Measurements from ENCODE around the gene MMP15.

Gene MMP15

DNA sequence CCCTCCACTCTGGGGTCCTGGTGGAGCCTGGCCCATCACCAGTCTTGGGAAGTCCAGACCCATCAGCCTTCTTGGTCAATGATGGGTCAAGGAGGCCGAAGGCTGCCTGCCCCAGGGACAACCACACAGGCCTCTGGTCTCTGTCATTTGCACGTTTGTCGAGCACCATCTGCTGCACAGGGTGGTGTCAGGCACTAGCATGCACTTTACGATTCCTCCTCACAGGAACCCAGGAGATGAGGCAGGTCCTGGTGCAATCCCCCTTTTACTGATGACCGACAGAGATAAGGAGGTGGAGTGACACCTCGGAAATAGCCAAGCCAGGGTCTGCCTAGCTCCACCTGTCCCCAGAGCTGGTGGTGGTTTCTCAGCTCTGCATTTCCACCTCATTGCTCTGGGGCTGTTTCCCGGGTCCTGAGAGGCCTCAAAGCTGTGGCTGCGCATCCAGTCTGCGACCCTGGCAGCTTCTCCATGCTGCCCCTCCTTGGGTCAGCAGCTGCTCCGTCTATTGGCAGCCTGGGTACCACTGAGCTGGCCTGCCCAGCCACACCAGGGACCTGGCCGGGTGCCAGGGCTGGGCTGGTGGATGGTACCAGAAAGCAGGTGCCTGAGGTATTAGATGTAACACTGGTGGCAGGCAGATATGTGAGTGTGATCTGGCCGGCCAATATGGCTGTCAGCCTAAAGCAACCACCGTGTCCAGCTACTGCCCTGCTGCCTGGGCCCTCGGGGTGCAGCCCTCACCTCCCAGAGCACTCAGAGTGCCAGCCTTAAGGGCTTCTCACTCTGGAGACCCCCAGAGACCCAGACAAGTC, 10.0 kb downstream of the MMP15 start:
- DNase-seq: no peak

DNA sequence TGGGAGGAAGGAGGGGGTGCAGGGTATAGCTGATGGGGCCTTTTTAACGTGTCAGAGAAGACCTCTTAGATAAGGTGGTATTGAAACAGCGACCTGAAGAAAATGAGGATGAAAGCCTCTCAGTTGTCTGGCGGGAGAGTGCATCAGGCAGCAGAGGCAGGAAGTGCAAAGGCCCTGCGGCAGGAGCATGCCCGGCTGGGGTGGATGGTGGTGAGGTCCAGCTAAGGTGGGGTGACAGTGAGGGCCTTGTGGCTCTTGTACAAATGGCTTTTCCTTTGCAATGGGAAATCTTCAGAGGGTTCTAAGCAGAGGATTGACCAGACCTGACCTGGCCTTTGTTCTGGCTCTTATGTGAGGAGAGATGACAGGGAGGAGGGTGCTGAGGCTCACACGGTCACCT, 11.4 kb downstream of the MMP15 start:
- DNase-seq: no peak

DNA sequence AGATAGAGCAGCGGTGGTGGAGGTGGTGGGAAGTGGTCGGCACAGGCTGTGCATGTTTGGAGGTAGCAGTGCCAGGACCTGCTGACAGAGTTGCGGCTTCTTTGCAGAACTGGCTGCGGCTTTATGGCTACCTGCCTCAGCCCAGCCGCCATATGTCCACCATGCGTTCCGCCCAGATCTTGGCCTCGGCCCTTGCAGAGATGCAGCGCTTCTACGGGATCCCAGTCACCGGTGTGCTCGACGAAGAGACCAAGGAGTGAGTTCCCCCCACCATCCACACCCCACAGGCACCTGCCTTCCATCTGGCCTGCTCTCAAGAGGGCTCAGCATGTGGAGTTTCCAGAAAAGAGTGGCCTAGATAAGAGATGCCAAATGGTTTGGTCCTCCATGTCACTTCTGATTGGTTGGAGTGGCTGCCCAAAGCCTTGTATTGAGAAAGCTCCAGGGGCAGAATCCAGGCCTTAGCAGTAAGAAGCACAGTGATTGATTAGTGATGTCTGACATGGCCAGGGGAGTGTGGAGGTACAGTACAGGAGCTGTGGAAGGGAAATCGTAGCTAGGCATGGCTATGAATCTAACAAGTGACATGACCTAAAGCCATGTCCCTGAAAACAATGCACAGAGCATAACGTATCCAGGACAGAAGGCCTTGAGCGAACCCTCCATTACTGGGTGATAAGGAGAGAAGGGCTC, 12.0 kb downstream of the MMP15 start:
- no peak for DNase-seq

DNA sequence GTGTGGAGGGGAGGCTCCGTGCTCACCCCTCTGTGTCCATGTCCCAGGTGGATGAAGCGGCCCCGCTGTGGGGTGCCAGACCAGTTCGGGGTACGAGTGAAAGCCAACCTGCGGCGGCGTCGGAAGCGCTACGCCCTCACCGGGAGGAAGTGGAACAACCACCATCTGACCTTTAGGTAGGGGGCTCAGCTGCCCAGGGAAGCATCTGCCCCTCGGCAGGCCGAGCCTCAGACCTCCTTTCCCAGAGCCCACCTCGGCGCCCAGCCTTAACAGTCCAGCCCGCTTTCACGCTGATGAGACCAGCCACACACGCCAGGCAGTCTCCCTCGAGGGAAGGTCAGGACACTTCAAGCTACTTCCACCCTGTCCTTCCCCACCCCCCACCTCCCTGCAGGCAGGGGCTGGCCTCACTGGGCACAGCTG, 12.7 kb downstream of the MMP15 start:
- no peak for DNase-seq

DNA sequence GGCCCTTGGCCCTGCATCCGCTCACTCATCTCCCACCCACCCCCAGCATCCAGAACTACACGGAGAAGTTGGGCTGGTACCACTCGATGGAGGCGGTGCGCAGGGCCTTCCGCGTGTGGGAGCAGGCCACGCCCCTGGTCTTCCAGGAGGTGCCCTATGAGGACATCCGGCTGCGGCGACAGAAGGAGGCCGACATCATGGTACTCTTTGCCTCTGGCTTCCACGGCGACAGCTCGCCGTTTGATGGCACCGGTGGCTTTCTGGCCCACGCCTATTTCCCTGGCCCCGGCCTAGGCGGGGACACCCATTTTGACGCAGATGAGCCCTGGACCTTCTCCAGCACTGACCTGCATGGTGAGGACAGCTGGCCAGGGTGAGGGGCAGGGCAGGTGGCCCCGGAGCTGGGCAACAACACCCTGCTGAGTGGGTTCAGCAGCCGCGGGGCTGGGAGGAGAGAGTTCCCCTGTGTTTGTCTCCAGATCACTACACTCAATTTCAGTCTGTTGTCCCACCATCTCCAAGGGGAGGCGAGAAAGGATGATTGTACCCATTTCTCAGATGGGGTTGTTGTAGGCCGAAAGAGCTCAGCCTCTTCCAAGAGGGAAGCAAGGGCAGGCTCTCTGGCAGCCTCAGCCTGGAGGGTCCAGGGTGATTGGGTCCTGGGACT, 14.4 kb downstream of the MMP15 start:
- no peak for DNase-seq

DNA sequence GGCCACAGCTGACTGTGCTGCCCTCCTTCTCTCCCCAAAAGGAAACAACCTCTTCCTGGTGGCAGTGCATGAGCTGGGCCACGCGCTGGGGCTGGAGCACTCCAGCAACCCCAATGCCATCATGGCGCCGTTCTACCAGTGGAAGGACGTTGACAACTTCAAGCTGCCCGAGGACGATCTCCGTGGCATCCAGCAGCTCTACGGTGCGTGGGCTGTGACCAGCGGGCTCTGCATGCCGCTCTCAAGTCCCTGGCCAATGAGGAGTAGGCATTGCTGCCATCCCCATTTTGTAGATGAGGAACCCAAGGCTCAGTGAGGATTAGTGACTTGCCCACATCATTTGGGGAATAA, 14.9 kb downstream of the MMP15 start:
- DNase-seq: no peak

DNA sequence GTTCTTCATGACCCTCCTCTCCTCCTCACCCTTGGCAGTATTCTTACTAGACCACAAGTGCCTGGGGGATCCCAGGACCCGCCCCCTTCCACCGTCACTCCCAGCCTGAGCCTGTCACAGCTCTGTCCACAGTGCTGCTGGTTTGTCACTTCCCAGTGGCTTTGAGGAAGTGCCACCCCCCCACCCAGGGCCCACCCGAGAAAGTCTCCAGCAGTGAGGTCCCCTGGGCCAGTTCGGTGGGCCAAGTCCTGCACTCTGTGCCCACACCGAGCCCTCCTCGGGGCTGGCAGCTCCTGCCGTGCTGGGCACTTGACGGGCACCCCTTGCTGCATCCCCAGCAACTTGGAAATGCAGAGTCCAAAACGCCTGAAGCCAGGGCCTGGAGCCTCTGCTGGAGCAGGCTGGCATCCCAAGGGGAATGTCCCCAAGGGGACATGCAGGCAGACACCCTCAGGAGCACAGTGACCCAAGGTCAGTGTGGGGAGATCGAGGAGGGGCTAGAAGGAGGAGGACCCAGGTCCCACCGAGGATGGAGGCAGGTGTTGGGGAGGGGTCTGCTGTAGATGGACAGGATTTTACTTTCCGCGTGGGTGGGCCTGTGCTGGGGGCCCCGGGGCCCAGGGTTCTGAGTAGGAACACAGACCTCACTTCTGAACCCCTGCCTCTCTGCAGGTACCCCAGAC, 15.5 kb downstream of the MMP15 start:
- no peak for DNase-seq

DNA sequence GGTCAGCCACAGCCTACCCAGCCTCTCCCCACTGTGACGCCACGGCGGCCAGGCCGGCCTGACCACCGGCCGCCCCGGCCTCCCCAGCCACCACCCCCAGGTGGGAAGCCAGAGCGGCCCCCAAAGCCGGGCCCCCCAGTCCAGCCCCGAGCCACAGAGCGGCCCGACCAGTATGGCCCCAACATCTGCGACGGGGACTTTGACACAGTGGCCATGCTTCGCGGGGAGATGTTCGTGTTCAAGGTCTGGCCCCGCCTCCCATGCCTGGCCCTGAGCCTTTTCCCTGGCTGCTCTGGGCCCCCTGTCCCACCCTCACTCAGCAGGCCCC, 16.0 kb downstream of the MMP15 start:
- DNase-seq: no peak

DNA sequence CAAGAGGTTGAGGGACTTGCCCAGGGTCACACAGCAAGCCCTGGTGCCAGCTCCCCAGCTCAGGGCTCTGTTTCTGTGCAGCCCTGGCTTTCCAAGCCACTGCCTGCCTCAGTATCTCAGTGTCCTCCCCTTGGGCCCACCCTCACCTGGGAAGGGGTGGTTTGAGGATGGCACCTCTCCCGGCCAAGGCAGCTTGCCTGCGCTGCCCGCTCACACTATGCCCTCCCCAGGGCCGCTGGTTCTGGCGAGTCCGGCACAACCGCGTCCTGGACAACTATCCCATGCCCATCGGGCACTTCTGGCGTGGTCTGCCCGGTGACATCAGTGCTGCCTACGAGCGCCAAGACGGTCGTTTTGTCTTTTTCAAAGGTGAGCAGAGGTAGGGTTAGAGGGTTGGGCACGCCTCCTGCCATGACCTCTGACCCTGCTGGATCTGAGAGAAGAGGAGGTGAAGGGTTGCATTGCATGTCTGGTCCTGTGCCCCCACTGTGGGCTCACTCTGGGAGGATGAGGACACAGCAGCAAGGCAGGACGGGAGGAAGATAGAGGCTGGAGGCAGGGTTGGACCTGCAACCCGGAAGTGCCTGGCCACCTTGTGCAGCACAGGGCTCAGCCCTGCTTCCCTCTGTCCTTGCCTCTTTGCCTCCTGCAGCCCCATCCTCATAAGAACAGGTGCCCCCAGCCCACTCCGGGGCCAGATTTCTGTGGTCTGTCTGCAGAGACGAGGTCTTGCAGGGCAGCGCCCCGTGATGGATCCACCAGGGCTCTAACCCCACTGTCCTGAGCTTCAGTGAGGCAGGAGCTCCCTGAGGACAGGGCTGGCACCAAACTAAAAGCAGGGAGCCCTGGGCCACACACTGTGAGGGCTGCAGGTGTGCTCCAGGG, 16.7 kb downstream of the MMP15 start:
- DNase-seq: no peak

DNA sequence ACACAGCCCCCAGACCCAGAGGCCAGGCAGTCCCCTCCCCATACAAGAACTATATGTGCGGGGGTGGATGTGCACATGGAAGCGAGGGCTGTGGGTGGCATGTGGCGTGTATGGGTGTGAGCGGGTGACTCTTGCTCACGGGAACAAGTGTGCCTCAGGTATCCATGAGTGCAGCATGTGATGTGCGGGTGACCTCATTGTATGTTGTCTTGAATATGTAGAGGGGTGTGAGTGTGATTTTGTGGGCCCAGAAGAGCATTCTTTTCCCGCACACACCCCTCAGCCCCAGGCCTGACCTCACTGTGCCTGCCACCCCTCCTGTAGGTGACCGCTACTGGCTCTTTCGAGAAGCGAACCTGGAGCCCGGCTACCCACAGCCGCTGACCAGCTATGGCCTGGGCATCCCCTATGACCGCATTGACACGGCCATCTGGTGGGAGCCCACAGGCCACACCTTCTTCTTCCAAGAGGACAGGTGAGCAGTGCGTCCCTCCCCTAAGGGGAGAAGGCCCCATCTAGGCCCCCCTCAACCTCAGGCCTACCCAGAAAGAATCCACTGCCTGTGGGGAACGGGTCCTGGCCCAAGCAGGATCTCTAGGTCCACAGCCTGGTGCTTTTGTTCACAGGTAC, 17.4 kb downstream of the MMP15 start:
- no peak for DNase-seq

DNA sequence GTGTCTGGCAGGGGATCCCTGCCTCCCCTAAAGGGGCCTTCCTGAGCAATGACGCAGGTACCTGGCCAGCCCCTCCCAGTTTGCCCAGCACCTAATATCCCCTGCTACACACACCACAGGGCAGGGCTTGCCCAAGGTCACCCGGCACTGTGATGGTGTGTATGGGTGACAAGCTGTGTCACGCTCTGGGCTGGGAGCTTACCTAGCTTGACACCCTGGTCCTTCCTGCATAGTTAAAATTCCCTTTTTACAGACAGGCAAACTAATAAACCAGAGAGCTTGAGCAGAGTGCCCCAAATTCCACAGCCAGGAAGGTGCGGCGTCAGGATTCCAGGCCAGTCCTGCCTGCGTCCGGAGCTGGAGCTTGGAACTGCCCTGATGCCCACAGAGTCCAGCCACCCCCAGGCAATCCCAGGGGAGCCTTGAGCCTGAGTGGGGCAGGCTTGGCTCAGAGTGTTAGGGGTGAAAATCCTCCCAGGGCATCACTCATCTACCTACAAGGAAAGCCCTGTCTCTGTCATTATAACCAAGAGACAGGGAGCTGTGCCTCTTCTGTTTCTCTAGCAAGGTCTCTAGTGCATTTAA, 18.1 kb downstream of the MMP15 start:
- DNase-seq: no peak

DNA sequence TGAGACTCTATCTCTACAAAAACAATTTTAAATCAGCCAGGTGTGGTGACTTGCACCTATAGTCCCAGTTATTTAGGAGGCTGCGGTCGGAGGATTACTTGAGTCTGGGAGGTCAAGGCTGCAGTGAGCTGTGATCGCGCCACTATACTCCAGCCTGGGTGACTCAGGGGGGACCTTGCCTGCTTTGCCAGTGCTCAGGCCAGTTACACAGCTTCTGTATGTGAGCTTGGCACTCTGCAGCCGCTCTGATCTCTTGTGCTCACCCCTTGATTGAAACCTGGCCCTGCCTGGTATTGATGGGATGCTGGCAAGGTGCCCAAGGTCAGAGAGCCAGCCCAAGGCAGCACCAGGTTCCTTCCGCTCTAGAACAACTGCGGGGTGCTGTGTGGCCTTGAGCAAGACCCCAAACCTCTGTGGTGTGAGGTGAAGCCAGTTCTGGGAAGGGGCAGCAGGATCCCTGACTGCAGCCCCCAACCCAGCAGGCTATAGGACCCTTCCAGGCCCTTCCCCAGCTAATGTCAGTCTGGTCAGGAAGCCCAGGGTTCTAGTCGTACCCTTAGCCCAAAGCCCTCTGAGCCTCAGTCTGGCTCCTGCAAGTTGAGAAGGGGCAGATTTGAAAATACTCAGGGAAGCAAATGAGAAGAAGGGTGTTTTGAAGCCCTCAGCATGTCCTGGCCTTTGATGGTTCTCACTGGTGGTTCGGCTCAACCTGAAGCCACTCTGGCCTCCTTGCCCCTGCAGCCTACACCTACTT, 18.9 kb downstream of the MMP15 start:
- DNase-seq: no peak

DNA sequence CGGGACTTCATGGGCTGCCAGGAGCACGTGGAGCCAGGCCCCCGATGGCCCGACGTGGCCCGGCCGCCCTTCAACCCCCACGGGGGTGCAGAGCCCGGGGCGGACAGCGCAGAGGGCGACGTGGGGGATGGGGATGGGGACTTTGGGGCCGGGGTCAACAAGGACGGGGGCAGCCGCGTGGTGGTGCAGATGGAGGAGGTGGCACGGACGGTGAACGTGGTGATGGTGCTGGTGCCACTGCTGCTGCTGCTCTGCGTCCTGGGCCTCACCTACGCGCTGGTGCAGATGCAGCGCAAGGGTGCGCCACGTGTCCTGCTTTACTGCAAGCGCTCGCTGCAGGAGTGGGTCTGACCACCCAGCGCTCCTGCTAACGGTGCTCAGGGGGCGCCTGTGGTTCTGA, 19.5 kb downstream of the MMP15 start:
- no peak for DNase-seq

DNA sequence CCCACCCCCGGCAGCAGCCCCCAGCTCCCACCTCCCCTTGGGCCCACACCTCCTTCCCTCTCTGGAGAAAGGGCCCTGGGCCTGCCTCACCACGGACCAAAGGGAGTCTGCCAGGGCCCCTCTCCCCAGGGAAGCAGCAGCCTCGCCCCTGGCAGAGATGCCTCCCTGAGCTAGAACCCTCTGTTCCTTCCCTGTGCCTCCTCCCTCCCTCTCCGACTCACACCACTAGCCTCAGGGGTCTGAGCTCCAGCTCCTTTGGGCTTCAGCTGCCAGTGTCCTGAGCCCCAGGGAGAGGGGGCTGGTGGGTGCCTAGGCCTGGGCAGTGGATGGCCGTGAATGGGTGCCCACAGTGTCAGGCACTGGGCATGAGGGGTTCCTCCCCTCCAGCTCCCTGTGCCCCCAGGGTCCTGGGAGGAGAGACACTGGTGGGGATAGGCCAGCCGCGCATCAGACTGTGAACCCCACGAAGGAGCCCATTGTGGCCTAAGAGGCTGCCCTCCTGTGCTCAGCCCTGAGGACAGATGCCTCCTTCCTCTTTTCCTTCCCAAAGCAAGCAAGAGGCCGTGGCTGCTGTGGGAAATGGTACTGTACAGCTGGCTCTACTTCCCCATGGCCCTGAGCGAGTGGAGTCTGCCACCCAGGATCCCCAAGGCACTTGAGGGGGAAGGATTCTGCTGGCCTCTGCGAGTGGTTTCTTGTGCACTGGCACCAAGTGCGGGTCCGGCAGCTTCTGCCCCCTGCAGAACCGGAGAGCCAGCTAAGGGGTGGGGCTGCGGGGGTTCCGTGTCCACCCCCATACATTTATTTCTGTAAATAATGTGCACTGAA, 20.7 kb downstream of the MMP15 start:
- DNase-seq: peak; percentile 30

DNA sequence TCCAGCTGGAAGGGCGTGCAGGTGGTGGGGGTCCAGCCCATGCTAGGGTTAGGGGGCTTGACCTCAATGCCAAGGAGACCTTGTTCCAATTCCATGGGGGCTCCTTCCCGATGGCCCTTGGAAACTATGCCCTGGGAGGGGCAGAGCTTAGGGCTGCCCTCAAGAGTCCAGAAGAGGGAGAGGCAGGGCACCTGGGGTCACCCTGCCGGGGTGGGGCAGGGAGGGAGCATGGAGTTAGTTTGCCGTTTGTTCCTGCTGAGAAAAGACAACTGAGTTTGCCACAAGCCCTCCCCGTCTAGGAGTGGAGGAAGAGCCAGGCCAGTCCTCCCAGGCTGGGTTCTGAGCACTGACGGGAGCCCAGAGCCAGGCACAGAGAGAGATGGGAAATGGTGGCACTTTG, 21.4 kb downstream of the MMP15 start:
- no peak for DNase-seq

DNA sequence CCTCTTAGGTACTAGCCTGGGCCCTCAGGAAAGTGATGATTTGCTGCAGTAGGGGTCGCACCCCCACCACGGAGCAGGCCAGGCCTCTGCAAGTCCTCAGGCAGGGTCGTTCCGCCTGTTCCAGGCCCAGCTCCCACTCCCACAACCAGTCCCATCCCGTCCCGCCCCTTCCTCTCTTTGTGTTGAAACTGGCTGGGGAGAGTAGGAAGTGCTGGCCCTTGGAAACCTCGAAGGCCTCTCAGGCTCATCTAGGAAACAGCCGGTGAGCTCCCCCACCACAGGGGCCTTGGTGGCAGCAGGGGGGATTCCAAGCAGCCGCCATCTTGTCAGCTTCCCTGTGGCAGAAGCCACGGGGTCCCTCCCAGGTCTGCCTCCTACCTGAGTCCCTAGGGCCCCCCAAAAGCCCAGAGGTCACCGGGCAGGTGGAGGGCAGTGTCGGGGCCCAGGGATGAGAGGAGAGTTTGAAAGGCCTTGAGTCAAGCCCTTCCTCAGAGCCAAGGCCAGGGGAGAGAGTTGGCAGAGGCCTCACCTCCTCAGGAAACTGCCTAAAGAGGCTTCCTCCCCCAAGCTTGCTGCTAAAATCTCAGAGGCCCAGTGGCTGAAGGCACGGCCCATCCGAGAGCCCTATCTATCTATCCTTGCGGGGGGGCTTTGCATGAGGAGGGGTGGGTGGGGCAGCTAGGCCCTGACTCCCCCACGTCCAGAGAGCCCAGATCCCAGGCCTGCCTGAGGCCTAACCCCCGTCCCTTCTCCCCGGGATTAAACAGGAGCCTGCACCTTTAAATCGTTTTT, 22.2 kb downstream of the MMP15 start:
- no peak for DNase-seq

DNA sequence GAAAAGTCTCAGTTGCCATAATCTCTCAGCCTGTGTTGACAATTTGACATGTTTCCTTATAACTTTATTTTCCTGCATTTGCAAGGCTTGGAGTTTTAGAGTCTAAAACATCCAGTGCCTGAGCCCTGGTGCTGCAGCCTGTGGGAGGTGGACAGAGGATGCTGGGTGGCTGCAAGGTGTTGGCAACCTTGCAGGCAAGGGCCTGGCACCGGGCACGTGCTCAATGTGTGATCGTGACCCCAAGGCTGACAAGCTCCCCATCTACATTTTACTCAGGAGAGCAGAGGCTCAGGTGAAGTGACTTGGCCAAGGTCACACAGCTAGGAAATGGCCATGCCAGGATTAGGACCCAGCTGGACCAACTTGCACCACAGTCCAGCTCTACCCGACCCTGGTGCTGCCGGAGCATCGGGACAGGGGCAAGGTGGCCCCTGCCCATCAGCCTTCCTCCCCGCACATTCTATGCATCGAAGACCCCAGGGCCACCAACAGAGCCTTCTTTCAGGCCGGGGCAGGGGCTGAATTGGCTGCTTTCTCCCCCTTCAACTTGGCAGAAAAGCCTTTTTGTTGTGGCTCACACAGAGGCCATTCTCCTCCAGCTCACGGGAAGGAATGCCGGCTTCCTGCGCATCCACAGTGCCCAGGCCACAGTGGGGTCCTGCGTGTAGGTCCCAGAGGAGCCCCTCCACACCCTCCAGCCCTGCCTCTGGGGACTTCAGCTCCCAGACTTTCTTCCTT, 23.1 kb downstream of the MMP15 start:
- DNase-seq: no peak

Data from GF-D8 (cell line).